HEK293T (cell line): ENCODE measurements around the gene UBE2E3.

Experiments used
- ARNT ChIP-seq: fragments of 450-650 bp; IDR thresholded peaks from 2 replicates; pipeline ENCODE4 v1.6.1; 2017; ENCODE audit warnings: mild to moderate bottlenecking
- BHLHE40 ChIP-seq: fragments of 450-650 bp; IDR thresholded peaks from 2 replicates; pipeline ENCODE4 v1.6.1; 2016; ENCODE audit warnings: mild to moderate bottlenecking, moderate library complexity, borderline replicate concordance
- CTBP1 ChIP-seq: fragments of 450-650 bp; IDR thresholded peaks from 2 replicates; pipeline ENCODE4 v1.6.1; 2016; ENCODE audit warnings: borderline replicate concordance
- FOXA1 ChIP-seq: fragments of 450-650 bp; IDR thresholded peaks from 2 replicates; pipeline ENCODE4 v1.6.1; 2016; ENCODE audit warnings: mild to moderate bottlenecking
- FOXK2 ChIP-seq: fragments of 450-650 bp; IDR thresholded peaks from 2 replicates; pipeline ENCODE4 v1.6.1; 2016; ENCODE audit warnings: mild to moderate bottlenecking
- FOXM1 ChIP-seq: fragments of 450-650 bp; IDR thresholded peaks from 2 replicates; pipeline ENCODE4 v1.6.1; 2017; ENCODE audit warnings: mild to moderate bottlenecking, borderline replicate concordance
- HDGF ChIP-seq: fragments of 450-650 bp; IDR thresholded peaks from 2 replicates; pipeline ENCODE4 v1.6.1; 2017; ENCODE audit warnings: antibody characterized with exemption, borderline replicate concordance
- LEF1 ChIP-seq: fragments of 450-650 bp; IDR thresholded peaks from 2 replicates; pipeline ENCODE4 v1.6.1; 2017; ENCODE audit warnings: mild to moderate bottlenecking, borderline replicate concordance
- NFRKB ChIP-seq: fragments of 450-650 bp; IDR thresholded peaks from 2 replicates; pipeline ENCODE4 v1.6.1; 2016; ENCODE audit warnings: mild to moderate bottlenecking, moderate library complexity
- SP1 ChIP-seq: fragments of 450-650 bp; IDR thresholded peaks from 2 replicates; pipeline ENCODE4 v1.6.1; 2017
- TARDBP ChIP-seq: fragments of 450-650 bp; IDR thresholded peaks from 2 replicates; pipeline ENCODE4 v1.6.1; 2016
- ZNF384 ChIP-seq: fragments of 450-650 bp; IDR thresholded peaks from 2 replicates; pipeline ENCODE4 v1.6.1; 2016

DNA sequence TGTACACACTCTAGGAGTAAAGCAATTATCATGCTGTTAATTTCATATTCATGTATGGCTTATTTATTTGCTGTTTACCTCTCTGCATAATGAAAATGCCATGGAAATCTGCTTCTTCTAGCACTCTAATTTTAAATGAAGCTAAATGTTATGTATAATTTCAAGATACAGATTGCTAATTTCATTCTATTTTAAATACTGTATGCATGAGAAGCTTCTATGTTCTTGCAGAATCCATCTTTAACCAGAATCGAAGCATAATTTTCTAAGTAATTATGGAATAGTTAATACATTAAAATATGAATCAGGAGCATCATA, 127.2 kb downstream of the UBE2E3 start:
- no peak for TF ChIP-seq BHLHE40
- TF ChIP-seq SP1: no peak
- no peak for TF ChIP-seq FOXK2
- no peak for TF ChIP-seq ZNF384
- no peak for TF ChIP-seq TARDBP
- no peak for TF ChIP-seq HDGF
- no peak for TF ChIP-seq FOXM1
- no peak for TF ChIP-seq CTBP1
- no peak for TF ChIP-seq ARNT
- no peak for TF ChIP-seq LEF1
- no peak for TF ChIP-seq FOXA1
- no peak for TF ChIP-seq NFRKB
